Astrocyte of the spinal cord (primary cell): Measurements from ENCODE around the gene PALLD.
"Not testable (repeated sequence)": the region's sequence is repeated elsewhere in the genome, so short reads cannot be mapped to it uniquely, and the experiment has no call there.

Experiments used
- DNase-seq: peaks from one replicate; pipeline ENCODE4 v3.0.0; 2011; ENCODE audit warnings: low read depth, low spot score
- H3K4me3 ChIP-seq: 2 replicates; pipeline ENCODE4 v1.5.1; 2011; ENCODE audit warnings: low read depth, mild to moderate bottlenecking, low read length, moderate library complexity
- CTCF ChIP-seq: IDR thresholded peaks from 2 replicates; pipeline ENCODE4 v1.5.1; 2012; ENCODE audit warnings: low read depth, mild to moderate bottlenecking, low read length, inconsistent platforms
- in situ Hi-C: cut with HindIII; loops from 2 replicates; pipeline ENCODE4 v1.10.0; 2017; ENCODE audit warnings: low sequenced_read_pairs

Gene PALLD

GRCh38 chr4:168496834-168497233 lies at the start of gene PALLD:
Gene PALLD (plus strand): TSS chr4:168497052.
- DNase-seq: peak; percentile 51
- in situ Hi-C loops: no loop called here
- no peak within 1 kb of the TSS for H3K4me3 ChIP-seq

GRCh38 chr4:168449063-168449462 lies 47.8 kb upstream of the PALLD start:
- H3K4me3 ChIP-seq, DNase-seq, in situ Hi-C loops: not testable (repeated sequence)

More at GRCh38 chr4:168496834-168497233, at the start of gene PALLD:
- no peak for TF ChIP-seq CTCF

GRCh38 chr4:168449719-168450452 lies 47.0 kb upstream of the PALLD start:
- peak; percentile 50 for DNase-seq
- in situ Hi-C loops: no loop called here
- no peak for TF ChIP-seq CTCF
- H3K4me3 ChIP-seq: no peak overlapping the region

GRCh38 chr4:168451331-168451730 lies 45.5 kb upstream of the PALLD start:
- in situ Hi-C loops: no loop called here
- DNase-seq: no peak

GRCh38 chr4:168451744-168452390 lies 45.0 kb upstream of the PALLD start:
- in situ Hi-C loops: no loop called here
- TF ChIP-seq CTCF: no peak
- H3K4me3 ChIP-seq: no peak overlapping the region
- peak; percentile 70 for DNase-seq

More at GRCh38 chr4:168451331-168451730, 45.5 kb upstream of the PALLD start:
- H3K4me3 ChIP-seq: no peak overlapping the region
- no peak for TF ChIP-seq CTCF

- no peak overlapping the region for H3K4me3 ChIP-seq
- in situ Hi-C loops: no loop called here
Observed at GRCh38 chr4:168453146-168453545, 43.7 kb upstream of the PALLD start.

GRCh38 chr4:168458256-168458655 lies 38.6 kb upstream of the PALLD start:
- DNase-seq, H3K4me3 ChIP-seq, in situ Hi-C loops: not testable (repeated sequence)

More at GRCh38 chr4:168453146-168453545, 43.7 kb upstream of the PALLD start:
- DNase-seq: no peak
- no peak for TF ChIP-seq CTCF
